H1 (cell line): ENCODE data around the gene TPRN. TPM values are rescaled to one million over a fixed set of nuclear protein-coding genes. Genes with fewer than 3 reads are reported as not detected.

Source experiments
- CTCF ChIA-PET: fragments of 300-600 bp; sonication (Branson Sonifier 250); formaldehyde crosslinking; loops from one replicate; lab custom pipeline; 2021; ENCODE audit not compliant: partially characterized antibody; lab: Charles Lee
- POLR2A ChIA-PET: fragments of 300-600 bp; sonication (Branson Sonifier 250); formaldehyde crosslinking; loops from one replicate; lab custom pipeline; 2021; ENCODE audit warnings: inconsistent platforms; ENCODE audit not compliant: partially characterized antibody; lab: Charles Lee
- DNase-seq, 2 experiments: peaks; one replicate each; pipeline versions ENCODE4 v3.0.0 to v3.0.0-alpha.2; 2010 to 2022; ENCODE audit warnings: low spot score in 2 of 2, low read depth in 1 of 2, mixed read lengths in 1 of 2
- FAIRE-seq: peaks from 2 replicates; lab custom pipeline; 2011; peaks lifted over from hg19 to GRCh38; lab: Jason Lieb, UNC
- H2AFZ ChIP-seq: 2 replicates; pipeline ENCODE4 v1.8.1; 2012; ENCODE audit warnings: low read length, inconsistent platforms
- H2AK5ac ChIP-seq: 2 replicates; pipeline ENCODE4 v1.6.1; 2013; ENCODE audit warnings: low read depth, low read length
- H2BK120ac ChIP-seq: replicated peaks from 2 replicates; pipeline ENCODE3; 2013; ENCODE audit warnings: low read depth, low read length, inconsistent platforms
- H2BK12ac ChIP-seq: 2 replicates; pipeline ENCODE4 v1.6.1; 2013; ENCODE audit warnings: low read depth, low read length
- H2BK15ac ChIP-seq: 2 replicates; pipeline ENCODE4 v1.6.1; 2013; ENCODE audit warnings: low read length
- H2BK20ac ChIP-seq: 2 replicates; pipeline ENCODE4 v1.6.1; 2013; ENCODE audit warnings: low read length
- H2BK5ac ChIP-seq: 2 replicates; pipeline ENCODE4 v1.6.1; 2013; ENCODE audit warnings: low read depth, low read length
- H3K14ac ChIP-seq: 2 replicates; pipeline ENCODE4 v1.6.1; 2013; ENCODE audit warnings: inconsistent platforms; ENCODE audit not compliant: insufficient read length
- H3K18ac ChIP-seq: 2 replicates; pipeline ENCODE4 v1.6.1; 2013; ENCODE audit warnings: low read length; ENCODE audit errors: extremely low read depth
- H3K23ac ChIP-seq: 2 replicates; pipeline ENCODE4 v1.6.1; 2013; ENCODE audit warnings: inconsistent platforms; ENCODE audit not compliant: insufficient read length
- H3K23me2 ChIP-seq: 2 replicates; pipeline ENCODE4 v1.6.1; 2013; ENCODE audit warnings: low read depth, low read length
- H3K27ac ChIP-seq: 2 replicates; pipeline ENCODE4 v1.6.1; 2011; ENCODE audit warnings: low read depth, low read length, inconsistent platforms
- H3K27me3 ChIP-seq, 4 experiments: replicated peaks in 1 of 4; 1 replicate in 1 of 4; 2 replicates in 3 of 4; pipeline versions ENCODE4 v1.6.1 to v1.8.1; 2011 to 2013; ENCODE audit warnings: low read length in 3 of 4, mild to moderate bottlenecking in 3 of 4, inconsistent platforms in 2 of 4, mixed read lengths in 2 of 4, moderate library complexity in 1 of 4; ENCODE audit not compliant: control insufficient read depth in 3 of 4, insufficient read depth in 3 of 4; ENCODE audit errors: extremely low read depth in 1 of 4
- H3K36me3 ChIP-seq, 4 experiments: 2 replicates each; pipeline versions ENCODE4 v1.6.1 to v1.8.1; 2011 to 2013; ENCODE audit warnings: mild to moderate bottlenecking in 4 of 4, low read length in 3 of 4, moderate library complexity in 2 of 4, control low read depth in 1 of 4, inconsistent platforms in 1 of 4; ENCODE audit not compliant: insufficient read depth in 4 of 4, control insufficient read depth in 2 of 4
- H3K4ac ChIP-seq: replicated peaks from 2 replicates; pipeline ENCODE3; 2013; ENCODE audit warnings: low read length, low read depth, mixed read lengths, inconsistent platforms; ENCODE audit not compliant: insufficient read length
- H3K4me1 ChIP-seq, 4 experiments: replicated peaks in 1 of 4; 1 replicate in 1 of 4; 2 replicates in 3 of 4; pipeline versions ENCODE4 v1.6.1 to v1.8.1; 2011 to 2013; ENCODE audit warnings: low read length in 3 of 4, inconsistent platforms in 2 of 4, mixed read lengths in 1 of 4; ENCODE audit not compliant: insufficient read depth in 4 of 4, control insufficient read depth in 3 of 4
- H3K4me2 ChIP-seq, 2 experiments: 2 replicates each; pipeline versions ENCODE4 v1.6.1 to v1.8.1; 2011 to 2013; ENCODE audit warnings: low read depth in 2 of 2, low read length in 2 of 2, control low read depth in 1 of 2, inconsistent platforms in 1 of 2, mild to moderate bottlenecking in 1 of 2; ENCODE audit not compliant: insufficient read depth in 1 of 2
- H3K4me3 ChIP-seq, 4 experiments: fragments of 200-600, 300-600 bp in 1 of 4; sonication (generic), shearing (Covaris generic), sonication (Bioruptor Twin) in 1 of 4; 2 replicates each; pipeline versions ENCODE4 v1.5.1 to v1.8.1; 2011 to 2016; ENCODE audit warnings: low read length in 4 of 4, low read depth in 3 of 4, control low read depth in 2 of 4, inconsistent platforms in 2 of 4, mild to moderate bottlenecking in 2 of 4, mixed read lengths in 1 of 4, moderate library complexity in 1 of 4; ENCODE audit not compliant: insufficient read depth in 2 of 4; ENCODE audit errors: extremely low read depth in 1 of 4
- H3K56ac ChIP-seq: replicated peaks from 2 replicates; pipeline ENCODE3; 2013; ENCODE audit warnings: low read depth, mild to moderate bottlenecking, mixed read lengths, low read length, inconsistent platforms; ENCODE audit not compliant: insufficient read length
- H3K79me1 ChIP-seq: 2 replicates; pipeline ENCODE4 v1.6.1; 2013; ENCODE audit warnings: low read depth, low read length, control low read depth
- H3K79me2 ChIP-seq, 2 experiments: 2 replicates each; pipeline versions ENCODE4 v1.6.1 to v1.8.1; 2012 to 2013; ENCODE audit warnings: low read length in 2 of 2, mild to moderate bottlenecking in 2 of 2, inconsistent platforms in 1 of 2; ENCODE audit not compliant: insufficient read depth in 2 of 2, control insufficient read depth in 1 of 2
- H3K9ac ChIP-seq, 4 experiments: replicated peaks in 1 of 4; 1 replicate in 1 of 4; 2 replicates in 3 of 4; pipeline versions ENCODE4 v1.6.1 to v1.8.1; 2011 to 2013; ENCODE audit warnings: low read depth in 3 of 4, low read length in 3 of 4, control low read depth in 2 of 4, mild to moderate bottlenecking in 2 of 4, moderate library complexity in 2 of 4, inconsistent platforms in 1 of 4; ENCODE audit errors: extremely low read depth in 1 of 4
- H3K9me3 ChIP-seq, 2 experiments: 2 replicates each; pipeline versions ENCODE4 v1.6.1 to v1.8.1; 2012 to 2013; ENCODE audit warnings: mild to moderate bottlenecking in 2 of 2, moderate library complexity in 2 of 2, control low read depth in 1 of 2, inconsistent platforms in 1 of 2, low read depth in 1 of 2, low read length in 1 of 2, mixed read lengths in 1 of 2; ENCODE audit not compliant: insufficient read depth in 2 of 2
- H4K20me1 ChIP-seq, 2 experiments: replicated peaks in 1 of 2; 2 replicates each; pipeline versions ENCODE3 to v1.8.1; 2011 to 2013; ENCODE audit warnings: inconsistent platforms in 2 of 2, low read length in 2 of 2, mild to moderate bottlenecking in 1 of 2; ENCODE audit not compliant: insufficient read depth in 2 of 2, control insufficient read depth in 1 of 2
- H4K5ac ChIP-seq: 2 replicates; pipeline ENCODE4 v1.6.1; 2013; ENCODE audit warnings: low read length, low read depth, mixed read lengths, inconsistent platforms; ENCODE audit not compliant: insufficient read length
- H4K8ac ChIP-seq: 2 replicates; pipeline ENCODE4 v1.8.0; 2013; ENCODE audit warnings: mild to moderate bottlenecking, moderate library complexity, low read length, inconsistent platforms; ENCODE audit not compliant: insufficient read depth; ENCODE audit errors: extremely low read depth
- H4K91ac ChIP-seq: replicated peaks from 2 replicates; pipeline ENCODE3; 2013; ENCODE audit warnings: low read length, mixed read lengths, inconsistent platforms; ENCODE audit not compliant: insufficient read length
- KDM4A ChIP-seq: IDR thresholded peaks from one replicate; pipeline ENCODE4 v1.7.1; 2012; ENCODE audit warnings: low read depth, mild to moderate bottlenecking, moderate library complexity, low read length, inconsistent platforms; ENCODE audit not compliant: severe bottlenecking
- RAD21 ChIP-seq, 2 experiments: IDR thresholded peaks in 1 of 2; conservative IDR thresholded peaks in 1 of 2; 2 replicates each; pipeline ENCODE4 v1.6.1; 2011; ENCODE audit warnings: low read depth in 2 of 2, low read length in 2 of 2, improper control_type of control experiment in 1 of 2, inconsistent platforms in 1 of 2, mild to moderate bottlenecking in 1 of 2, moderate library complexity in 1 of 2
- YY1 ChIP-seq: IDR thresholded peaks from 2 replicates; pipeline ENCODE4 v1.6.1; 2011; ENCODE audit warnings: low read depth, mild to moderate bottlenecking, low read length
- WGBS, 2 experiments: shearing (Covaris generic) in 1 of 2; methylation state at CpG; one replicate each; pipeline versions ENCODE4 v1.1.6 to v1.1.7; 2013 to 2015; ENCODE audit warnings: low lambda C conversion rate in 2 of 2, mixed read lengths in 2 of 2, inconsistent platforms in 1 of 2, low coverage in 1 of 2, missing lambda C conversion rate in 1 of 2; ENCODE audit not compliant: insufficient replicate concordance in 2 of 2, insufficient coverage in 1 of 2, insufficient read length in 1 of 2; ENCODE audit errors: extremely low coverage in 1 of 2, missing lambda C conversion rate in 1 of 2; 5-methylcytosine and 5-hydroxymethylcytosine counted together
- polyA plus RNA-seq, 7 experiments: library from polyadenylated mRNA; depleted of rRNA in 3 of 7; stranded (reverse) in 5 of 7; unstranded in 2 of 7; fragments of >200 nt in 5 of 7; fragments of 200-250 nt in 2 of 7; gene quantifications; 1 replicate in 5 of 7; 2 replicates in 1 of 7; 4 replicates in 1 of 7; pipeline versions ENCODE4 v1.2.1 to v1.2.3, GENCODE V29; 2011 to 2013; ENCODE audit warnings: missing spikeins in 2 of 7, mixed read lengths in 2 of 7
- total RNA-seq: library from RNA; stranded (reverse); fragmentation: NEBNext Ultra II Directional; extraction: Animal tissue kit (Norgen Biotek cat#: 25700); gene quantifications from 2 replicates; pipeline ENCODE4 v1.2.1, GENCODE V29; 2021
- TF ChIP-seq, protein P1 (sequence below): IDR thresholded peaks from 2 replicates; pipeline ENCODE4 v1.6.1; 2012; ENCODE audit warnings: inconsistent platforms

The TPRN gene
- total and polyA plus RNA-seq, 2 of the 8 experiments (the other 6 are each of a cell fraction or from before 2014, with no cell fraction given), result 9.7 to 23.2 TPM

DNA sequence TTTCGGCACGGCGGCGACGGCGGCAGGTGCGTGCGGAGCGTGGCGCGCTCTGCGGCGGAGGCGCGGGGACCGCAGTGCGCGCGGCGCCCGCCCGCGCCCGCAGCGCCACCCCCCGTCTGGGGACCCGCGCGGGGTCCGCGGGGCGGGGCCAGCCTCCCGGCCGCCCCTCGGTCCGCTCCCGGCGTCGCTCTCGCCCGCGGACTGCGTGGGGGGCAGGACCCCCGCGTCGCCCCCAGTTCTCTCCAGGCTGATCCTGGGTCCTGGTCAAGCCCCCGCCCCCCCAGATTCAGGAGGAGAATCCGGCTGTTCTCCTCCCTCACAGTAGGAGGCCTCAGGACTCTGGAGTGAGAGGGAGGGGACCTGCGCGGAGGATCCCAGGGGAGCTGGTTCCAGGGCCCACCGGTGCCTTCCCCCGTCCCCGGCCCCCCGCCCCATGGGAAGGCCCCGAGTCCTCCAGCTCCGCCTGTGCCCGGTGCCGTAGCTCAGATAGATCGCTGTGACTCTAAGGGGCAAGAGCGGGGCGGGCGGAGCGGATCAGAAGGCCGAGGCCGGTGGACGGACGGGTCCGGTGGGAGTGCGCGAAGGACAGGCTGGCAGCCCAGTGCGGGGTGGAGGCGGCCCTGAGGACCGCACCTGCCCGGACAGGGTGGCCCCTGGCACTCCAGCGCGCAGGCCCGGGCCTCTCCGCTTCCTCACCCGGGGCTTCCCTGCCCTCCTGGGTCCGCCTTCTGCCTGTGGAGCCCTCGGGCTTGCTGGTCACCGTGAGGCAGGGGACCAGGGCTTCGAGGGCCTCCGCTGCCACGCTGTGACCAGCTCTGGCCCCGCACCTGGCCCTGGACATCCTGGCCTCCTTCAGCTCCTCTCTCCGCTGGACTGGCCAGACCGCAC lies 21.9 kb upstream of the TPRN start, which contains the start of gene RNF208:
TSS of gene RNF208 (minus strand) at position 51 of the 888 bp plus-strand sequence. CDS start 1,028 bp downstream, outside the sequence.
- Histone ChIP-seq H3K9ac (peak within 1 kb of the TSS in 1 of 4 experiments; percentile 54; a peak in 2 of 7 replicates), H3K18ac (peak within 1 kb of the TSS; percentile 87), H3K4me3 (peak within 1 kb of the TSS; percentile 42 to 92 (median 76)), H3K23ac (no peak within 1 kb of the TSS), H2BK15ac (0 out of 2 replicates have a peak within 1 kb of the TSS, but pooled peaks have one; percentile 61), H2BK120ac (no peak within 1 kb of the TSS), H3K56ac (no peak within 1 kb of the TSS), H3K4me2 (peak within 1 kb of the TSS; percentile 77 to 95), H2AFZ (no peak within 1 kb of the TSS), H3K27me3 (no peaks in the 10 kb centered on the region; a peak in 2 of 7 replicates), H3K4ac (no peak within 1 kb of the TSS), H3K79me1 (no peaks in the 10 kb centered on the region), H4K91ac (peak within 1 kb of the TSS; percentile 73), H2BK20ac (no peak within 1 kb of the TSS), H3K27ac (no peak within 1 kb of the TSS), H4K8ac (no peak within 1 kb of the TSS; the same call in 1 of the 2 replicates), H4K20me1 (peaks cover 0 to 6% of the 10 kb centered on the region in 2 experiments), H2BK12ac (no peak within 1 kb of the TSS), H3K36me3 (no peaks in the 10 kb centered on the region; a peak in 1 of 8 replicates), H3K79me2 (no peaks in the 10 kb centered on the region), H3K23me2 (peaks cover 18% of the 10 kb centered on the region; the same call in 1 of the 2 replicates), H2BK5ac (peak within 1 kb of the TSS; percentile 49; the same call in 1 of the 2 replicates), H3K4me1 (peaks cover 0 to 19% (median 10%) of the 10 kb centered on the region in 4 experiments; a peak in 5 of 7 replicates), H3K14ac (no peak within 1 kb of the TSS), H3K9me3 (no peaks in the 10 kb centered on the region), H2AK5ac (peak within 1 kb of the TSS; percentile 26; the same call in 1 of the 2 replicates), H4K5ac (peak within 1 kb of the TSS; percentile 77)
- POLR2A ChIA-PET, result interaction anchor here (0.6 to 69.9 kb wide), 13 partner anchors 9 to 93 kb away, joined by 3 to 1462 read pairs (median 3); partner anchors contain the start of genes ANAPC2, NDOR1, NELFB and SSNA1
- CTCF ChIA-PET, result interaction anchor here (0.9 to 20.2 kb wide), 11 partner anchors 9 to 390 kb away, joined by 3 to 204 read pairs (median 5); partner anchors contain the start of genes ANAPC2, SSNA1, TPRN and TUBB4B
- FAIRE-seq (no peak), DNase-seq (no peak)
- 16% methylated on average over 27 of the region's 88 CpGs; no CpG with 5 or more reads in 1 of the 2 experiments for WGBS, 2 experiments
- TF ChIP-seq RAD21 (IDR thresholded peaks at IDR 0.05 in 1 of 2, conservative IDR thresholded peaks at IDR 0.05 in 1 of 2; ENCODE audit: low read depth in 2 of 2, low read length in 2 of 2), result no peak
- peak; percentile 79 for TF ChIP-seq KDM4A
- TF ChIP-seq, protein P1, sequence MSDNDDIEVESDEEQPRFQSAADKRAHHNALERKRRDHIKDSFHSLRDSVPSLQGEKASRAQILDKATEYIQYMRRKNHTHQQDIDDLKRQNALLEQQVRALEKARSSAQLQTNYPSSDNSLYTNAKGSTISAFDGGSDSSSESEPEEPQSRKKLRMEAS, result 0 out of 2 replicates have a peak, but pooled peaks have one; percentile 40
- TF ChIP-seq YY1, result no peak
